Neuronal stem cell (in vitro differentiated cells): ENCODE measurements around the gene TMEM63A.
A peak's percentile ranks its signal among the peaks of the same experiment; 100 is the strongest.

Source experiments
- DNase-seq: peaks from one replicate; pipeline ENCODE4 v3.0.0-alpha.2; 2013; ENCODE audit warnings: low spot score
- H2AFZ ChIP-seq: one replicate; pipeline ENCODE4 v1.6.1; 2013; ENCODE audit warnings: mild to moderate bottlenecking, low read length, inconsistent platforms
- H2AK5ac ChIP-seq: 2 replicates; pipeline ENCODE4 v1.6.1; 2013; ENCODE audit warnings: low read depth, mild to moderate bottlenecking, inconsistent platforms, low read length, moderate library complexity, mixed read lengths
- H2BK120ac ChIP-seq: 2 replicates; pipeline ENCODE4 v1.6.1; 2013; ENCODE audit warnings: low read depth, mild to moderate bottlenecking, inconsistent platforms, low read length, moderate library complexity, mixed read lengths
- H2BK12ac ChIP-seq: one replicate; pipeline ENCODE4 v1.6.1; 2013; ENCODE audit warnings: low read length, inconsistent platforms
- H2BK15ac ChIP-seq: 2 replicates; pipeline ENCODE4 v1.6.1; 2013; ENCODE audit warnings: mild to moderate bottlenecking, low read length, inconsistent platforms, mixed read lengths
- H2BK5ac ChIP-seq: one replicate; pipeline ENCODE4 v1.6.1; 2013; ENCODE audit warnings: inconsistent platforms, mild to moderate bottlenecking, low read length, moderate library complexity
- H3K14ac ChIP-seq: one replicate; pipeline ENCODE4 v1.6.1; 2013; ENCODE audit warnings: low read length, inconsistent platforms
- H3K18ac ChIP-seq: 2 replicates; pipeline ENCODE4 v1.6.1; 2013; ENCODE audit warnings: low read length, inconsistent platforms
- H3K23ac ChIP-seq: 2 replicates; pipeline ENCODE4 v1.6.1; 2013; ENCODE audit warnings: low read depth, mild to moderate bottlenecking, mixed read lengths, low read length, inconsistent platforms; ENCODE audit not compliant: poor library complexity
- H3K27ac ChIP-seq: replicated peaks from 3 replicates; pipeline ENCODE4 v1.5.1; 2013; ENCODE audit warnings: low read length, inconsistent platforms
- H3K27me3 ChIP-seq, 3 experiments: 2 replicates each; pipeline ENCODE4 v1.6.1; 2013; ENCODE audit warnings: low read length in 3 of 3, mild to moderate bottlenecking in 2 of 3, inconsistent platforms in 1 of 3, low read depth in 1 of 3, mixed read lengths in 1 of 3, moderate library complexity in 1 of 3; ENCODE audit not compliant: control insufficient read depth in 3 of 3, insufficient read depth in 3 of 3
- H3K36me3 ChIP-seq, 2 donors: replicated peaks in 1 of 2; 2 replicates each; pipeline ENCODE4 v1.6.1; 2013; ENCODE audit warnings: low read length in 2 of 2; ENCODE audit not compliant: control insufficient read depth in 2 of 2, insufficient read depth in 2 of 2
- H3K4ac ChIP-seq: 2 replicates; pipeline ENCODE4 v1.6.1; 2013; ENCODE audit warnings: inconsistent platforms, mild to moderate bottlenecking, low read length, moderate library complexity
- H3K4me1 ChIP-seq, 2 donors: 1 replicate in 1 of 2; 2 replicates in 1 of 2; pipeline ENCODE4 v1.6.1; 2013; ENCODE audit warnings: low read length in 2 of 2, low read depth in 1 of 2; ENCODE audit not compliant: control insufficient read depth in 2 of 2, insufficient read depth in 1 of 2
- H3K4me2 ChIP-seq: one replicate; pipeline ENCODE4 v1.6.1; 2013; ENCODE audit warnings: mild to moderate bottlenecking, low read length, inconsistent platforms; ENCODE audit not compliant: insufficient read depth, poor library complexity, severe bottlenecking
- H3K4me3 ChIP-seq, 2 donors: 2 replicates each; pipeline ENCODE4 v1.5.1; 2013; ENCODE audit warnings: low read length in 2 of 2, mild to moderate bottlenecking in 2 of 2, inconsistent platforms in 1 of 2, moderate library complexity in 1 of 2
- H3K79me1 ChIP-seq: one replicate; pipeline ENCODE4 v1.6.1; 2013; ENCODE audit warnings: low read depth, mild to moderate bottlenecking, inconsistent platforms, low read length, moderate library complexity
- H3K9ac ChIP-seq: one replicate; pipeline ENCODE4 v1.6.1; 2013; ENCODE audit warnings: mild to moderate bottlenecking, low read depth, low read length, inconsistent platforms; ENCODE audit not compliant: poor library complexity
- H3K9me3 ChIP-seq, 2 donors: replicated peaks in 1 of 2; 2 replicates each; pipeline versions ENCODE3 to v1.6.1; 2013; ENCODE audit warnings: low read length in 2 of 2, mild to moderate bottlenecking in 2 of 2, inconsistent platforms in 1 of 2, low read depth in 1 of 2, mixed read lengths in 1 of 2, moderate library complexity in 1 of 2; ENCODE audit not compliant: control insufficient read depth in 2 of 2, insufficient read depth in 1 of 2
- H4K8ac ChIP-seq: one replicate; pipeline ENCODE4 v1.6.1; 2013; ENCODE audit warnings: low read depth, mild to moderate bottlenecking, inconsistent platforms, low read length, moderate library complexity
- H4K91ac ChIP-seq: one replicate; pipeline ENCODE4 v1.6.1; 2013; ENCODE audit warnings: low read length, low read depth, mild to moderate bottlenecking, inconsistent platforms; ENCODE audit not compliant: poor library complexity
- WGBS, 2 donors: extraction: QIAGEN DNeasy Blood & Tissue Kit; methylation state at CpG; one replicate each; pipeline ENCODE4 v1.1.7; 2013; ENCODE audit warnings: missing lambda C conversion rate in 2 of 2, mixed read lengths in 1 of 2; ENCODE audit not compliant: insufficient read length in 2 of 2, insufficient replicate concordance in 1 of 2; ENCODE audit errors: extremely low coverage in 2 of 2; 5-methylcytosine and 5-hydroxymethylcytosine counted together

TMEM63A gene

DNA sequence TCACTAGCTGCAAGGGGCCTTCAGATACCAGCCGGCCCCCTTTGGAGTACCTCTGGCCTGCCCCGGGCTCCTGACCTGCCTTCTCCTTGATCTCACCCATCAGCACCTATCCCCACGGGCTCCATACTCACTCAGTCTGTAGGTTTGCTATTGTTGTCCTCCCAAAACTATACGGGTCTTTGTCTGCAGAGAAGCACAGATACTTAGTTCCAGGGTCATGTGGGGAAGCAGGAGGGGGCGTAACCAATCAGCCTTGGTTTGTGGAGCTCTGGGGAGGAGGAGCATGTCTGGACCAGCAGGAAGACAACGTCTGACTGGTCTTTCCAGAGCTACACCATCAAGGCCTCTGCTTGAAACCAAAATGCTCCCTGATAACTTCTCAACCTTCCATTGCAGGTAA, 15.2 kb downstream of the TMEM63A start:
- H3K4me2 ChIP-seq: no peak overlapping the region
- no peak overlapping the region for H3K9ac ChIP-seq
- no peaks in the 10 kb centered on the region for H3K4me1 ChIP-seq
- H3K18ac ChIP-seq: peak overlapping the region; percentile 8
- H2BK15ac ChIP-seq: no peak overlapping the region
- no peak overlapping the region for H3K4ac ChIP-seq
- H2AFZ ChIP-seq: no peak overlapping the region
- no peak overlapping the region for H2AK5ac ChIP-seq
- WGBS, 2 donors: no CpG with 5 or more reads among the region's 6 CpGs
- no peak for DNase-seq
- H4K8ac ChIP-seq: no peak overlapping the region
- H2BK120ac ChIP-seq: no peak overlapping the region
- H3K27ac ChIP-seq: no peak overlapping the region
- H2BK5ac ChIP-seq: no peak overlapping the region
- H2BK12ac ChIP-seq: no peak overlapping the region
- H3K36me3 ChIP-seq: peaks cover 2 to 57% of the 10 kb centered on the region in 2 donors
- no peaks in the 10 kb centered on the region for H3K79me1 ChIP-seq
- no peaks in the 10 kb centered on the region for H3K9me3 ChIP-seq
- no peak overlapping the region for H3K23ac ChIP-seq
- no peaks in the 10 kb centered on the region for H3K27me3 ChIP-seq
- H3K14ac ChIP-seq: no peak overlapping the region
- no peak overlapping the region for H4K91ac ChIP-seq
- no peak overlapping the region for H3K4me3 ChIP-seq

DNA sequence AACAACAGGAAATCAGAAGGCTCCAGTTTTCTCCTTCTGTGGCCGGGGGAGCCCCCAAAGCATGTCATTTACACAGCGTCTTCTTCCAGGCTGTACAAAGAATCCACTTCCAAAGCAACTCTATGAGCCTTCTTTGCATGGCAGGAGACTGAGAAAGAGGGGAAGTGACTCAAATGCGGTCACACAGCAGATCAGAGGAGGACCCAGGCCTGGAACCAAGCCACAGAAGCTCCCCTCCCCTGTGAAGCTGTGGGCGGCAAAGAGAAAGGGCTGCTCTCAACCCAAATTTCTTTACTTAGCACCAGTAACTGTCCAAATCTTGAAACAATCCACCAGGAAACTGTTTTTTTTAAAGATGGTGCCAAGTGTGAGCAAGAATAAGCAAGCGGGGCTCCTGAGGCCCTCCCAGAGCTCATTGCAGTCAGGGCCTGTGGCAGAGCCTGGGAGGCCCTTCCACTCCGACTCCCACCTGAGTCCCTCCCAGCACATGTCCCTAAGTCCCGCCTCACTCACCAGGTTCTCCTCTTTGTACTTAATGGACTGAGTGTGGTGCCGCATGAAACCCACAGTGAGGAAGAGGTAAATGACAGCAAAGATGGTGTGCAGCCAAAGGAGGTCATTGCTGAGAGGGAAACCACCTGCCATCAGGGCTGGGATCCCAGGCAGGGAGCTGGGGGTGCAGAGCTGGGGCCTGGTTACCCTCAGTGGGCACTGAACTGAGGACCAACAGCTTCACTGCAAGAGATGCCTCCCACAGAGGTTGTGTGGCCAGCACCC, 15.9 kb downstream of the TMEM63A start:
- Histone ChIP-seq H3K4me1 (no peaks in the 10 kb centered on the region), H2BK5ac (no peak overlapping the region), H3K14ac (no peak overlapping the region)

DNA sequence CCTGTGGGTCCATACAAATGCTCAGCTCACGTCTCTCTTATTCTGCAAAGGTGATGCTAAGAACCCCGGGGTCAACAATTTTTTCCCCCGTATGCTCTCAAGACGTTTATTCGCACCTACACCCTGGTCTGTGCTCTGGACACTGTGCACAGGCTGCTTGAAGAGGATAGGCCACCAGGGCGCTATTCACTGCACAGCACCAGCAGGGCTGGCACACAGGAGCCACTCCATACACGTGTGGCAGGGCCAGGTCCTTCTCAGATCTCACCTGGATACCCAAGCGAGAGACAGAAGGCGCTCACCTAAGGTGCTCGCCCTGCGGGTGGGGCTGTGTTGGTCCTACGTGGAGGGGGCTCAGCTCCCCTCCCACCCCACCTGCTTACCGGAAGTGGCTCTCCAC, 16.7 kb downstream of the TMEM63A start:
- Histone ChIP-seq H2BK120ac (no peak overlapping the region), H3K36me3 (peaks cover 4 to 57% of the 10 kb centered on the region in 2 donors), H2BK12ac (no peak overlapping the region), H4K91ac (no peak overlapping the region), H2BK5ac (no peak overlapping the region), H3K9me3 (no peaks in the 10 kb centered on the region), H3K27ac (no peak overlapping the region), H2BK15ac (no peak overlapping the region), H3K9ac (no peak overlapping the region), H2AFZ (no peak overlapping the region), H3K18ac (no peak overlapping the region), H3K4me2 (no peak overlapping the region), H4K8ac (no peak overlapping the region), H3K23ac (no peak overlapping the region), H3K14ac (no peak overlapping the region), H3K27me3 (no peaks in the 10 kb centered on the region), H3K79me1 (no peaks in the 10 kb centered on the region), H3K4ac (no peak overlapping the region), H2AK5ac (peak overlapping the region; percentile 19), H3K4me3 (no peak overlapping the region), H3K4me1 (no peaks in the 10 kb centered on the region)
- no peak for DNase-seq
- WGBS, 2 donors: no CpG with 5 or more reads among the region's 13 CpGs

More for the DNA sequence above, 15.9 kb downstream of the TMEM63A start:
- Histone ChIP-seq H3K36me3 (peaks cover 3 to 57% of the 10 kb centered on the region in 2 donors), H2AK5ac (no peak overlapping the region), H3K9ac (no peak overlapping the region), H3K79me1 (no peaks in the 10 kb centered on the region), H3K27me3 (no peaks in the 10 kb centered on the region), H4K8ac (no peak overlapping the region), H3K4ac (no peak overlapping the region), H2BK12ac (no peak overlapping the region), H2AFZ (no peak overlapping the region), H2BK120ac (no peak overlapping the region), H2BK15ac (no peak overlapping the region), H4K91ac (no peak overlapping the region), H3K4me3 (no peak overlapping the region), H3K9me3 (no peaks in the 10 kb centered on the region), H3K4me2 (no peak overlapping the region), H3K23ac (no peak overlapping the region), H3K27ac (no peak overlapping the region), H3K18ac (no peak overlapping the region)
- no peak for DNase-seq
- WGBS, 2 donors: no CpG with 5 or more reads among the region's 8 CpGs

DNA sequence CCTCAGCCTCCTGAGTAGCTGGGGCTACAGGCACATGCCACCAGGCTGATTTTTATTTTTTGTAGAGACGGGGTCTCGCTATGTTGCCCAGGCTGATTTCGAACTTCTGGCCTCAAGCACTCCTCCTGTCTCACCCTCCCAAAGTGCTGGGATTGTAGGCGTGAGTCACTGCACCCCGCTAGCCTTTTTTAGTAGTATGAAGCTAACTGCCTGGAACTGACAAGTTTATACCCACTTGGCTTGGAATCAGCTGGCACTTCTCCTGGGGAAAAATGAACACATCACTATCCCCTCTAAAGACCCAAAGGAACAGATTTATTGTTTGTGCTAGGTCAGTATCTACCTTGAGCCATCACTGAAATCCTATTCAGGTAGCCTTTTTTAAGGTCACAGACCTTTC, 19.0 kb downstream of the TMEM63A start:
- H2AFZ ChIP-seq: no peak overlapping the region
- no peak overlapping the region for H4K91ac ChIP-seq
- H3K9me3 ChIP-seq: no peaks in the 10 kb centered on the region
- H4K8ac ChIP-seq: no peak overlapping the region
- no peak overlapping the region for H3K4me3 ChIP-seq
- H3K9ac ChIP-seq: no peak overlapping the region
- H3K4ac ChIP-seq: no peak overlapping the region
- no peak overlapping the region for H3K14ac ChIP-seq
- H2BK12ac ChIP-seq: no peak overlapping the region
- no peak overlapping the region for H3K18ac ChIP-seq
- no peaks in the 10 kb centered on the region for H3K27me3 ChIP-seq
- H3K79me1 ChIP-seq: no peaks in the 10 kb centered on the region
- no peaks in the 10 kb centered on the region for H3K4me1 ChIP-seq
- no peak overlapping the region for H3K27ac ChIP-seq
- no CpG with 5 or more reads among the region's 5 CpGs for WGBS, 2 donors
- no peak overlapping the region for H2BK120ac ChIP-seq
- no peak overlapping the region for H2BK5ac ChIP-seq
- peaks cover 4 to 62% of the 10 kb centered on the region in 2 donors for H3K36me3 ChIP-seq
- H2BK15ac ChIP-seq: no peak overlapping the region
- H3K23ac ChIP-seq: no peak overlapping the region
- no peak overlapping the region for H3K4me2 ChIP-seq
- no peak overlapping the region for H2AK5ac ChIP-seq
- no peak for DNase-seq
